Measurements from ENCODE around the gene NEK7.

The NEK7 gene

GRCh38 chr1:198263186-198263585, 106.4 kb downstream of the NEK7 start:
- no peak for DNase-seq

DNA sequence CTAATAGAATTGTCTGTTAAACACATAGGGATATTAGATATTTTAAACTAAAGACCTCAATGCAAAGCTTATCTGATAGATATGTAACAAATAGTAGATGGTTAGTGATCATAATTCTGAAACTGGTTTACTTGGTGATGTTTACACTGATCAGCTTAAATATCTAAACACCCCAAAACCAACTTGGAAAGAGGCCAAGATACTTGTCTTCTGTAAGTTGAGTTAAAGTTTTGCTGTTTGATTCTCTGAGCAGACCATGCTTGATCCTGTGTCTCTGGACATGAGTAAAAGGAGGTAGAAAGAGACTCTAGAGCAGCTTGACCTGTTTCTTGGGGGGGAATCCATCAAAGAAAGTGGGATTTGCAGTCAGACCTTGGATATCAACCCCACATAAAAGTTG, 107.5 kb downstream of the NEK7 start:
- no peak for DNase-seq

DNA sequence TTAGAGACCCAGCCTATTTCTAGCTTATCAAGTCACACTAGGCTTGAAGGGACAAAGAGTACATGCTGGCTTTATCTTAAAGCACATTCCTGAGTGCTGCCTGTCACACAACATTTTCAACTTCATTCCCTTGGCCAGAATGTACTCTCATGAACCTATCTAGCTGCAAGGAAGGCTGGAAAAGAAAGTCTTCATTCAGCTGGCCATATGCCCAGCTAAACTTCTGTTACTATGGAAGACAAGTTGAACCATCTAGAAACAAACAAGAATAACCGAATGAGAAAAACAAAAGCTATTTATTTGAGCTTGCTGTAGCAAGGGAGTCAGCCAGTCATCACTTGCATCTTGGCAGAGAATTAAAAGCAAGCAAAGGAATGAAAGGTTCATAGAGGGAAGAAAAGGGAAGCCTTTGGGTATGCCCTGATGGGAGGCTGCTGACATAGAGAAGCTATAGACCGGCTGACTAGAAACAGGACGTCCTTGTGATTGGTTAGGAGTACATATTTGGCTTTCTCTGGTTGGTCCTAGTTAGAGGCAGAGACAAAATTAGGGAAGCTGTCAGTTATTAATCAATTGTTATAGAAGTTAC, 108.4 kb downstream of the NEK7 start:
- DNase-seq, result no peak

GRCh38 chr1:198267056-198267455, 110.3 kb downstream of the NEK7 start:
- no peak for DNase-seq

GRCh38 chr1:198267921-198268320, 111.1 kb downstream of the NEK7 start:
- no peak for DNase-seq

DNA sequence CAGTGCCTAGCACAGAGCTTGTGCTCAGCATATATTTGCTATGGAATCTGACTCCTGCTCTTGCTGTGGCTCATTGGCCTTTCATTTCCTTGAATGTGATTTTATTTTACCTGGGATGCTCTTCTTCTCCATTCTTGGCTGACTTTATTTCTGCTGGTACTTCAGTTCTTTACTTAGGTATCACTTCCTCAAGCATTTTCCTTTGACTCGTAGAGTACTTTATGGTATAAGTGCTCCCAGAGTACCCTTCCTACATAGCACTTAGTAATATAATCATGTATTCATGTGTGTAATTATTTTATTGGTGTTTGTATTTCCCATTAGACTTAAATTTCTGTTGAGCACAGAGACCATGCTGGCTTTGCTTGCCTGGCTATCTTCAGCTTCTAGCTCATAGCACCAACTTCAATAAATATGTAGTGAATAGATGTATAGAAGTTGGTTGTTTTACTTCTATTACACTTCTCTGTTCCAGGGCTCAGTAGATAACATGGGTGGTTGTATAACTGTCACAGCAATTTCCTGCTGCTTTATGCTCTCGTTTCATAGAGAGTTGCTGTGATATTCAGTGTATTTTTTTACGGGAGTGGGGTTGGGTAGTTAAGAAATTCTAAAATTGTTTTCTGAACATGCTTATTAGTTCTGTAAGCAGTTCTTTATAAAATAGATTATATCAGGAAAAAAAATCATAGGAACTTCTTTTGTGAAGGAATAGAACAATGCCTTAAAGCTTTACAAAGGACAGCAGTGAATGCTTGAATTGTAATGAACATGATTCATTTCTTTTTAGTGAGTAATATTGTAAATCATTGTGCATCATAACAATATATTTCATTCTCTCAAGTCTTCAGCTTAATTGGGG, 112.2 kb downstream of the NEK7 start:
- no peak for DNase-seq

GRCh38 chr1:198269646-198269940, 112.8 kb downstream of the NEK7 start:
- no peak for DNase-seq

GRCh38 chr1:198270273-198270828, 113.6 kb downstream of the NEK7 start:
- DNase-seq, result no peak

- DNase-seq, result no peak
These were observed 114.7 kb downstream of the NEK7 start for GRCh38 chr1:198271467-198271866.

DNA sequence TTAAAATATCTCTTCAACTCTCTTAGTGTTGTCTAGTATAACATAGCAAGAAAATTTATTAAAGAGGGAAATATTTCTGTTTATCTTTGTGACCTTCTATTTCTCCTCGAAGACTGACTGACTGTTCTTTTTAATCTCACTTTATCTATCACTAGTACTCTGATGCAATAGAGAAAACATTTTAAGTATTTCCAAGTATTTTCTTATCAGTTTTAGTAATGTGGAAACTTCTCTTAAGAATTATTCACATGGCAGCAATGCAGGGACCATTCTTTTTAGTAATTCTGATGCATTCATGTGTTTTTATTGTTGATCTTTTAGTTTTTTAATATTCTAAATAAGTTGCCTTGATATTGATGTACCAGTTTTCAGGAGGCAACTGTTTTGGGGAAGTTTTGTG, 115.7 kb downstream of the NEK7 start:
- DNase-seq, result no peak

DNA sequence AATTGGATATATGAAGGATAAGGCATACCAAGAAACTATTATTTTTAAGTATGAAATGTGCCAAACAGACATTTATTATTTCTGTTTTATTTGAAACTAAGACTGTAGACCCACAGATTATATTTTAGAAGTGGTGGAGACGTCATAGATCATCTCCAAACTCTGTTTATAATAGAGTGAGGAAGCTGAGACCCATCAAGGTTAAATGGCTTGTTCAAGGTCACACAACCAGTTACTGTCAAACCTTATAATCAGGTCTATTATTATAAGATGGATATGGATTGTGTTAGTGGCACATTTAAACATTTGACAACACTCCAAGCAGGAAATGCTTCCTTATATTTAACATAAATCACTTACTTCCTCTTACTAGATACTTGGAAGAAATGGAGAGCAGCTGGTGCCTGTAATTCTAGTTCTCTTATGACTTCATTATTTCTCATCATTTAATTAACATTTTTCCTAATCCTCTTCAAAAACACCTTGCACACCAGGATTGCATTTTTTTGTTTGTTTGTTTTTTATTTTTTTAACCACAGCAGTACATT, 117.0 kb downstream of the NEK7 start:
- peak; percentile 7 for DNase-seq

- no peak for DNase-seq
These were observed 118.8 kb downstream of the NEK7 start for GRCh38 chr1:198275597-198275996.

DNA sequence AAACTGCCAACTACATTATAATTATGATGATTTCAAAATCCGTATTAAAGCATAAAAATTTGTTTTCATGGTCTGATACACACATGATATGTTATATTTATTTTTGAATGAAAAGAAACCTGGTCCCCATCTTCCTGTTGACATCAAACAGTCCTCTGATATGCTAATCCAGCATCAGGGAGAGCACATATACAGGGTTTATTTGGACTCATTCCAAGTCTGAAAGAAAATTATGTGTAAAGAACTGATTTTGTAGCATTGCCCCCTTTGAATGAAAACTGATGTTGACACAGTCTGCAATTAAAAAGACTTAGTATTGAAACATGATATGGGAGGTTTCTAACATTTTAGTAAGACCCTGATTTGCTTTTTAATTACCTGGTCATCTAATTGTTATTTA, 119.4 kb downstream of the NEK7 start:
- DNase-seq, result no peak

DNA sequence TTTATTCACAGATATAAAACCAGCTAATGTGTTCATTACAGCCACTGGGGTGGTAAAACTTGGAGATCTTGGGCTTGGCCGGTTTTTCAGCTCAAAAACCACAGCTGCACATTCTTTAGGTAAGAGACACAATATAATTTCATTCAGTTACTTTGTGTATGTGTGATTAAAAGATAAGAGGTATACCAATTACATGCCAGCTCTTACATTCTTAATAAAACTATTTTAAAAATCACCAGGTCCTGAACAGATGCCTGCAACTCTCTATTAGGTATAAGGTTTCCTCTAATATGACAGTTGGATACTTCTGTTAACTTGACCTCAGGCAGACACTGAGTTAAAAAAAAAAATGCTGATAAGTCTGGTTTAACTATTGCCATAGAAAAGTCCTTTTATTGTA, 122.1 kb downstream of the NEK7 start:
- DNase-seq, result no peak

DNA sequence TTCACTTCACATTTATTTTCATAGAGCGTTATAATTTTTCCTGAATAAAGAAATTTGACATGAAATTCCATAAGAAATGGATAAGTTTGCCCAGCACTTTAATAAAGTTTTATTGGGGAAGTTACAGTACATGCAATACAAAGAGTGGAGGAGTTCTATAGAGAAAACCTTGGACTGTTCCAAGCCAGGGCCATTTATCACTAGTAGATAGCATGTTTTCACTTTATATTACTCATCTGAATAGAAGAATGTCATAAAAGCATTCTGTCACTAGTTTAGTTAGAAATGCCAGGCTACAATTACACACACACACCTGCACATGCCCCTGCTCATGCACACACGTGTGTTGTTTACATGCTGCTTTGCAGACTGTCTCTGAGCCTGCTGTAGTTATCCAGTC, 123.3 kb downstream of the NEK7 start:
- no peak for DNase-seq

DNA sequence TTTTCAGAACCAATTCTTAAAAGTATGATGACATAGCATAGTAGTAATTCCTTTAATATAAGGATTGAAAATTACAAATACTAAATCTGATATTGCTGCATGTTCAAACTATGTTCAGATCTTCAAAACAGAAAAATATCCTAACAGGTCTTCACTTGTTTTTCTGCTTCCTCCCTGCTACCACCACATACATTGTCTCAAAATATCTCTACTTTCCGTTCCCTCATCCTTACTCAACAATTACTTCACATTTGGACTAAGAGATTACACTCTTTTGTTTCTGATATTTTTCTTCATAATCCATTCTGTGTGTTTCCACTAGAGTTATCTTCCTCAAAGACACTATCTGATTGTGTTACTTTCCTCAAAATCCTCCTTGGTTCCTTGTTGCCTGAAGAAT, 125.1 kb downstream of the NEK7 start:
- DNase-seq, result no peak

- no peak for DNase-seq
These were observed 126.4 kb downstream of the NEK7 start for GRCh38 chr1:198283222-198283621.

GRCh38 chr1:198287916-198288315, 131.1 kb downstream of the NEK7 start:
- no peak for DNase-seq

DNA sequence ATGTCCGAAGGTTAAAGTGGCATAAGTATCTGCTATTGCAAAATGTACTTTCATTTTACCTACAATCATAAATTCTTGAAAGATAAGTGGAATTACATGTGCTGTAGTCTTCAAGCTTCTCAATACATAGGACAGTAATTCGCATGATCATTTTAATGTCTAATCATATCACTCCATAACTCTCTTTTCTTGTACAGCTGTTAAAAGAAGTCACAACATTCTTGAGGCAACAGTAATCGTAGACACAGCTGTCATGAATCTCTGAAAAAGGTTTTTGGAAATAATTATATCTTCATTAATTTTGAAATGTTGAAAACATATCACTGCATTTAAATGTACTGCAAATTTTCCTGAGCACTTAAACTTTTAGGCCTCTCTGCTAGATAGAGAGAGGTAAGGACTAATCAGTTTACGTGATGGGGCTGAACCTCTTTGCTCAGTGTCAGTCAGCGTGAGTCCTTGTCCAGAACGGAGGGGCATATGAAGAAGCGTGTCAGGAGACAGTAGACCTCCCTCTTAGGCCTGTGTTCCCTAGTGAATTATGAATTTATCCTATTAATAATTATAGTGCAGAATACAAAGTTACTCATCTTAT, 133.4 kb downstream of the NEK7 start:
- no peak for DNase-seq

- DNase-seq, result no peak
These were observed 134.2 kb downstream of the NEK7 start for GRCh38 chr1:198291036-198291435.

DNA sequence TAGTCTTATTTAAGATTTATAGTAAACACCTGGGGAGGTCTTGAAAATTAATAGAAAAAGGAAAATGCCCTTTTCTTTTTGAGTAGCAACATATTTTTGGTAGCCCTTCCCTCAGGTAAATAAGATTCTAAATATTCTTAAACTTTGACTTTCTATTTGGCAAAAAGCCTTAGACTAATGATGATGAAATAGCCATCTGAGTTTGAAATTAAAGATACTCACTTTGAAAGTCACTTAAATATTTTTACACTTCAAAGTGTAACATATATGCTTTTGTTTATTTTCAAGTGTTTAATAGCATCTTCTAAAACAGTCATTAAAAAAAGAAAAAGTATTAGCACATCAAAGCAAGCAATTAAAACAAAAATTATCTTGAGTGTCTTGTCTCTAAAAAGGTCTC, 135.1 kb downstream of the NEK7 start:
- no peak for DNase-seq

GRCh38 chr1:198295225-198295624, 138.4 kb downstream of the NEK7 start:
- no peak for DNase-seq

- DNase-seq, result no peak
These were observed 139.2 kb downstream of the NEK7 start for GRCh38 chr1:198295971-198296370.

- DNase-seq, result no peak
These were observed 140.5 kb downstream of the NEK7 start for GRCh38 chr1:198297281-198297680.

Data from inflammatory macrophage treated with lipopolysaccharide for 4 hours (primary cell).